ENCODE data around the gene AVPI1. TPM values are rescaled to one million over a fixed set of nuclear protein-coding genes. Genes with fewer than 3 reads are reported as not detected.
A peak's percentile ranks its signal among the peaks of the same experiment; 100 is the strongest.

Gene AVPI1, protein sequence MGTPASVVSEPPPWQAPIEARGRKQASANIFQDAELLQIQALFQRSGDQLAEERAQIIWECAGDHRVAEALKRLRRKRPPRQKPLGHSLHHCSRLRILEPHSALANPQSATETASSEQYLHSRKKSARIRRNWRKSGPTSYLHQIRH
- total RNA-seq, result 10 to 100 TPM; 38.7 to 43.8 TPM
- long read RNA-seq, transcript AVPI1-201 (3 exons, 1,457 nt), result major isoform, 74 of 90 reads
- long read RNA-seq, partial matches to known transcripts, result 6 of 90 reads
- long read RNA-seq, other reads (novel, unspliced or antisense), result 10 of 90 reads

DNA sequence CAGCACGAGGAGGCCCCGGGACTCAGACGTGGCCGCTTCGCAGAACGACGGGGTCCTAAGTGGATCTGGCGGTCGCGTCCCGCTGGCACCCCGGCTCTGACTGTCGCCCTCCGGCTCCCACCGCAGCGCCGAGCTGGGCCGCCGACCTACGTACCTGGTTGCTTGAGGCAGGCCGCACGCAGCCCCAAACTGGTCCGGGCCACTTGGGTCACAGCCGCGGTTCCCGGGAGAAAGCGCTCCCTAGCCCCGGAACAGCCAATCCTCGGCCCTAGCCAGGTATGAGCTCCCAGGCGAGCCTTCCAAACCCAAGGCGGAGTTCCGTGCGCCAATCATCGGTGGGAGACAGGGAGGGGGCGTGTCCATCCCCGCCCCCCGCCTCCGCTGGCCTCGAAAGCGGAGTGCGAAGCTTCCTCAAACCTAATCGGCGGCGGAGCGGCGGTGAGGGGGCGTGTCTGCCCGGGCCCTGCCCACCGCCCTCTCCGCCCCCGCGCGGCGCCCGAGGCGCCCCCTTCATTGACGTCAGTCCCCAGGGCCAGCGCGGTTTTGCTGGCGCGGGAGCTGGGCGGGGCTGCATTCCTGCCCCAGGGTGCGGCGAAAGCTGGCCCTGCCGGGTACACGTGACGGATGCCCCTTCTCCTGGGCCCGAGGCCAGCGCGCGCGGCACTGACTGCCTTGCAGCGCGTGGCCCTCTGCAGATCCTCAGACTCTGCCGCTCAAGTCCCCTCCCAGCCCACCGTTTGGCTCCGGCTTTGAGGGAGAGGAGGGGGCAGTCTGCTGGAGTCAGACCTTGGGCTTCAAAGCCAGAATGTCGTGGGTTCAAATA, at the start of gene AVPI1:
Gene AVPI1, minus strand, starts transcription at position 280 of the 823 bp plus-strand sequence. CDS start 7,336 bp downstream, outside the sequence.
- peak; percentile 78 for ATAC-seq
- intact Hi-C loops (cut with DNase I, micrococcal nuclease), result loop anchor here in 1 of 2 donors (10.0 kb wide), 1 partner anchor 48 kb away; the partner anchor contains the start of gene ZFYVE27
- DNase-seq, result peak; percentile 98

GRCh38 chr10:97736403-97736901, 49.4 kb upstream of the AVPI1 start:
- peak; percentile 1 for ATAC-seq
- DNase-seq, result no peak
- intact Hi-C loops (cut with DNase I, micrococcal nuclease), result loop anchor here in 1 of 2 donors (10.0 kb wide), 1 partner anchor 52 kb away; the partner anchor contains the start of gene AVPI1

DNA sequence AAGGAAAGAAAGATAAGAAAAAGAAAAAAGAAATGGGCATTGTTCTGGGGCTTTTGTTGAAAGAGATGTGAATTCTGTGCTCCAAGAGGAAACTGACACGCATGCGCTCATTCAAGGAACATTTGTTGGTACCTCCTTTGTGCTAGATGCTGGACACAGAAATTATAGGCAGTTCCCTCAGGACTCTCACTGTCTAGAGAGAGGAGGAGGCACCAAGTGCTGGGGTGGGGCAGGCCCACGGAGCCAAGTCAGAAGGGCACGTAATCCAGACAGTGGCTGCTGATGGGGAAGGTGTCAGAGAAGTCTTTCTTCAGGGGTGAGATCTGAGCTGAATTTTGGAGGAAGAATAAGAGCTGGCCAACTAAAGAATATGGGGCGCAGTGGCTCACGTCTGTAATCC, 47.0 kb upstream of the AVPI1 start:
- ATAC-seq, result no peak
- intact Hi-C loops (cut with DNase I, micrococcal nuclease), result loop anchor here in 1 of 2 donors (10.0 kb wide), 1 partner anchor 49 kb away; the partner anchor contains the start of gene AVPI1
- DNase-seq, result no peak

DNA sequence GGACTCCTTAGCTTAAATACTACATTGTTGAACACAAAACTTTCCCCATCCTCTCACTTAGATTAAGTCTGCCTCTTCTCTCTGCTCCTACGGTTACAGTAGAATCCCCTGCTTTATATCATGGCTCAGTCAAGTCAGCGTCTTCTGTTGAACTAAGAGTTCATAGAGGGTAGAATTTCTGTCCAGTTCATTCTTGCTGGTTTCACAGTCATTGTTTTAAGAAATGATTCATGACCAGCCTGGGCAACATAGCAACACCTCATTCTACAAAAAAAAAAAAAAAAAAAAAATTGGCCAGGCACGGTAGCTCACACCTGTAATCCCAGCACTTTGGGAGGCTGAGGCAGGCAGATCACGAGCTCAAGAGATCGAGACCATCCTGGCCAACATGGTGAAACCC, 46.2 kb upstream of the AVPI1 start:
- DNase-seq, result no peak
- no peak for ATAC-seq
- intact Hi-C loops (cut with DNase I, micrococcal nuclease), result loop anchor here in 1 of 2 donors (10.0 kb wide), 1 partner anchor 48 kb away; the partner anchor contains the start of gene AVPI1

- no peak for ATAC-seq
- DNase-seq, result no peak
- intact Hi-C loops (cut with DNase I, micrococcal nuclease), result loop anchor here in 1 of 2 donors (10.0 kb wide), 1 partner anchor 47 kb away; the partner anchor contains the start of gene AVPI1
Measured at GRCh38 chr10:97732052-97732359, 45.0 kb upstream of the AVPI1 start.

- intact Hi-C loops (cut with DNase I, micrococcal nuclease), result loop anchor here in 1 of 2 donors (10.0 kb wide), 1 partner anchor 47 kb away; the partner anchor contains the start of gene AVPI1
- ATAC-seq, result peak; percentile 75
- peak in 1 of 2 donors; percentile 75 for DNase-seq
Measured at GRCh38 chr10:97731346-97732051, 44.5 kb upstream of the AVPI1 start.

DNA sequence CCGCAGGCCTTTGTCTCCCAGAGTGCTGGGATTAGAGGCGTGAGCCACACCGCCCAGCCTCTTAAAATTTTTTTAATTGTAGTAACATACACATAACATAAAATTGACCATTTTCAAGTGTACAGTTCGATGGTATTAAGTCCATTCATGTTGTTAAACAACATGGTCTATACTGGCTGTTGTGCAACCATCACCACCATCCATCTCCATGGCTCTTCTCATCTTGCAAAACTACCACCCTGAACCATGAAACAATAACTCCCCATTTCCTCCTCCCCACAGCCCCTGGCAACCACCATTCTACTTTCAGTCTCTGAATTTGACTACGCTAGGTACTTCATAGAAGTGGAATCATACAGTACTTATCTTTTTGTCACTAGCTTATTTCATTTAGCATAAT, 42.0 kb upstream of the AVPI1 start:
- ATAC-seq, result no peak
- no peak for DNase-seq
- intact Hi-C loops (cut with DNase I, micrococcal nuclease), result no loop called here

DNA sequence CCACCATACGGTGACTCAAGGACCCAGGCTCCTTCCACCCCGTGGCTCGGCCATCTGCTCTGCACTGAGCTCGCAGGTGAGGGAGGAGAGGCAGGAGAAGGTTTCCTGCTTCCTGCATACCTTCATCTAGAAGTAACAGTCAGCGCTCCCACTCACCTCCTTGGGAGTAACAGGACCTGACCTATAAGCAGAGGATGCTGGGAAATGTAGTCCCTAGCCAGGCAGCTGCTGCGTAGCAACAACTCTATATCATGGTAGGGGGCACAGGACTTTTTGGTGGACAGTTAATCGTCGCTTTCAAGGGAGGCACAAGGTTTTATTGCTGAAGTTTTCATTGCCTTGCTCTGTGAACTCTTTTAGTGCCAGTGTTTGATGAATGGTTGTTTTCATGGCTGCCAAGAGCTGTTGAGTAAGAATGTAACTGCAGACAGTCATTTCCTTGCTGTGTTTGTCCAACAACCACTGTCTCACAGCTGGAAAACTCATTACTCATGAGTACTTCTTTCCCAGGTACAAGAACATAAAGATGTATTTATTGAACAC, 39.7 kb upstream of the AVPI1 start:
- intact Hi-C loops (cut with DNase I, micrococcal nuclease), result no loop called here
- peak; percentile 55 to 80 for DNase-seq
- peak; percentile 58 for ATAC-seq

DNA sequence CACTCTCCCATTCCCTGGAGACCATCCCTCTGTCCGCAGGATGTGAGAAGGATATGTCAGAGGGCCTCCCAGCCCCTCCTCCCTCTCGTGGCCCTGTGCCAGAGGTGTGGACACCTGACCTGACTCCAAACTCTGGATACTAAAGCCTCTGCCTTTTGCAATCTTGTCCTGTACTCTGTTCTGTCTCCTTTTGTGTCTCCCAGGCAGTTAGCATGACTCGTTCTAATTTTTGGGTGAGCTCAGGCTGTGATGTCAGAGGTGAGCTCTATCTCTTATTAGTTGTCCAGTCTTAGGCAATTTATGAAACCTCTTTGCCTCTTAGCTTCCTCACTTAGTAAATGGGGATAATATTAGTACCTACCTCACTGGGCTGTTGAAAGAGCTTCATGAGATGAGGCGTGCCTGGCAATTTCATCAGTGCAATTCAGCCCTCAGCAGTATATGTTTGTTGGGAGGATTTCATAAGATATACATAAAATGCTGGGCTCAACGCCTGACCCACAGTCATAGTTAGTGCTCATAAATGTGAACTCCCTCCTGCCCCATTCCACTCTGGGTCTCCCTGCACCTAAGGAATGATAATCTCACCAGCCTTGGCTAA, 37.4 kb upstream of the AVPI1 start:
- intact Hi-C loops (cut with DNase I, micrococcal nuclease), result no loop called here
- peak in 1 of 2 donors; percentile 62 for DNase-seq
- peak; percentile 28 for ATAC-seq

- no peak for DNase-seq
- intact Hi-C loops (cut with DNase I, micrococcal nuclease), result no loop called here
- ATAC-seq, result no peak
Measured at GRCh38 chr10:97723001-97723400, 36.0 kb upstream of the AVPI1 start.

DNA sequence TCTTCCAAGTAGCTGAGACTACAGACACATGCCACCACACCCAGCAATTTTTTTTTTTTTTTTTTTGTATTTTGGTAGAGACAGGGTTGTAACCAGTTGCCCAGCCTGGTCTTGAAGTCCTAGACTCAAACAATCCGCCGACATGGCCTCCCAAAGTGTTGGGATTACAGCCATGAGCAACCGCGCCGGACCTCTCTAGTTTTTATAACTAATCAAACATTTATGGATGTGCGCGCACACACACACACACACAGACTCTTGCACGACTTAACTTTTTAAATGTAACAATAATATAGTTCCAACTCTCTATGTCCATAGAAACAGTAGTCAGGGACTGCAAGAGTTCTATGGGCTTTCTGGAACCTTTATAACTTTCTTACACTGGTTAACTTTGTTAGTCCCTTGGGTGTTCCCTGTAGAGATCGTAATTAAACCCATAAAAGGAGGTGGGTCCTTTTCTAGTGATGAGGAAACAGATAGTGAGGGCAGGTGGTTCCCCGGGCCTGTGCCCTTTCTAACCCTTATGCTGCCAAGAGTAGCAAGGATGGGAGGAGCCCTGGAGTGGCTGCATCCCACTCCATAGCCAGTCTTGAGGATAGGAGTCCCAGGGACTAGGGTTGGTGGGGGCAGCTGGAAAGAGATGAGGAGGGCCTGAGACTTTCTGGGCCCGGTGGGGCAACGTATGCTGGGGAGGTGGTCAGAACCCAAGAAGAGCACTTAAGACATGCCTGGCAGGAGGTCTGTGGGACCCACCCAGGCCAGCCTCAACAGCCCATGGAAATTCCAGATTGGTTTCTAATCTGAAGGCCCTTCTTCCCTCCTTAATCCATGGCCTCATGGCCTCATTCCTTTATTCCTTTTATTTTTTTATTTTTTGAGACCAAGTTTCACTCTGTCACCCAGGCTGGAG, 35.1 kb upstream of the AVPI1 start:
- DNase-seq, result peak; percentile 75 to 91
- intact Hi-C loops (cut with DNase I, micrococcal nuclease), result no loop called here
- ATAC-seq, result peak; percentile 70

- intact Hi-C loops (cut with DNase I, micrococcal nuclease), result no loop called here
- no peak for DNase-seq
- ATAC-seq, result no peak
Measured at GRCh38 chr10:97719602-97720001, 32.6 kb upstream of the AVPI1 start.

DNA sequence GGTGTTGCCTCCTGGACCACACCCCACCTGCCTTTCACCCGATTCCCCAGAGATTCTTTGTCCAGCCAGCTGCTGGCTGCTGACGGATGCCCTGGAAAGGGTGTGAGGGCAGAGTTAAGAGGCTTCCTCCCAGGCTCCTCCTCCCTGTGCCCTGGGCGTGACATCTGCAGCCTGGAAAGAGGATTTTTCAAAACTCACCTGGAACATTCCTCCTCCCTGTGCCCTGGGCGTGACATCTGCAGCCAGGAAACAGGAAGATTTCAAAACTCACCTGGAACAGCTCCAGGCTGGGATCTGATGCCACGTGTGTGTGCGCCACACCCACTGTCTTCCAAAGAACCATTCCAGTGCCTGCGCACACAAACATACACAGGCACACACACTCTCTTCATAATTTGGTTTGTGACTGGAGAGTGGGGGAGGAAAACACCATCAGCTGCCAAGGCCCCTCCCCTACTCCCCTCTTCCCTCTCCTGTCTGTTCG, 31.7 kb upstream of the AVPI1 start:
- ATAC-seq (peak; percentile 72), DNase-seq (peak; percentile 89 to 94)
- intact Hi-C loops (cut with DNase I, micrococcal nuclease), result no loop called here

DNA sequence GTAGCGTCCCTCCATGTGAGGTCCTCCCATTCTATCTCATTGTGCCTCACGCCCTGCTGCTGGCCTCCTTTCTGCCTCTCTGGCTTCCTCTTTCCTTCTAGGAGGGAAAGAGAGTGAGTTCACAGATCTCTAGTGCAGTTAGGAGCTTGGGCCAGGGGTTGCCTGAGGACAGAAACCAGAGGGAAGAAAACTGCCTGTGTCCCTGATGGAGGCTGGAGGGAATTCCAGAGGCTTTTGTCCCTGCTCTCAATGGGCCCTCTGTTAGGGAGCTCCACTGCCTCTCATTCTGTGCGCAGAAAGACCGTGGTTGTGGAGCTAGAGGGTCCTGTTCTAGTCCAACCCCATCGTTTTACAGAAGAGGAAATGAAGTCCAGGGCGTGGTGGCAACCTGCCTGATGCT, 31.1 kb upstream of the AVPI1 start:
- ATAC-seq (no peak), DNase-seq (no peak)
- intact Hi-C loops (cut with DNase I, micrococcal nuclease), result no loop called here

DNA sequence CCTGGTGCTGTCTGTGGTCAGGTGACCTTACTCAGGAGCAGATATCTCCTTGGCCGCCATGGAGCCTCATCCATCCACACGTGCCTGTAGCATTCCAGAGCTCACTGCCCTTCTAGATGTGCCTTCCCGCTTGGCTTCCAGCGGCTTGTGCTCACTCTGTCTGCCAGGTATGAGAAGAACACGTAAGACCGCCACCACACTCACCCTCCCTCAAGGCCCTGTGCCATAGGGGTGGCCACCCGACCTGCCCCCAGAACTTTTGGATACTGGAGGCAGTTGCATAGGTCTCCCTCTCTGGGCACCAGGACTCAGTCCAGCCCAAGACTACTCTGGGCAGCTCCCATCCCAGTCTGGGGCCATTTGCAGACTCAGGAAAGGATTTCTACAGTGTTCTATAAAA, 30.6 kb upstream of the AVPI1 start:
- ATAC-seq (no peak), DNase-seq (no peak)
- intact Hi-C loops (cut with DNase I, micrococcal nuclease), result no loop called here

GRCh38 chr10:97715259-97715874, 28.3 kb upstream of the AVPI1 start:
- DNase-seq, result no peak
- no peak for ATAC-seq
- intact Hi-C loops (cut with DNase I, micrococcal nuclease), result no loop called here

Data from left colon (tissue), 2 donors.